K562 (cell line): ENCODE results near the gene SCAMP1. TPM values are rescaled to one million over a fixed set of nuclear protein-coding genes. Genes with fewer than 3 reads are reported as not detected.

Experiments
- ARID3B ChIP-seq: fragments of 250-450 bp; sonication (Bioruptor Pico); IDR thresholded peaks from 2 replicates; pipeline ENCODE4 v1.4.0; 2020; ENCODE audit warnings: borderline replicate concordance
- EWSR1 ChIP-seq: fragments of 450-650 bp; IDR thresholded peaks from 2 replicates; pipeline ENCODE4 v1.6.1; 2018; ENCODE audit warnings: borderline replicate concordance, mild to moderate bottlenecking, low read depth, moderate library complexity; ENCODE audit not compliant: partially characterized antibody
- FOXM1 ChIP-seq, 2 experiments: fragments of 450-650 bp in 1 of 2; sonication (generic) in 1 of 2; formaldehyde crosslinking in 1 of 2; IDR thresholded peaks; 2 replicates each; pipeline versions ENCODE4 v1.6.1 to v1.9.0; 2017 to 2022; ENCODE audit warnings: low read depth in 2 of 2, mild to moderate bottlenecking in 2 of 2, missing genetic modification reagents in 1 of 2, moderate library complexity in 1 of 2
- HOMEZ ChIP-seq: fragments of 250-450 bp; sonication (Bioruptor Pico); IDR thresholded peaks from 2 replicates; pipeline ENCODE4 v1.4.0; 2020; ENCODE audit warnings: mild to moderate bottlenecking, moderate library complexity
- MLLT1 ChIP-seq, 2 experiments: fragments of 450-650 bp; IDR thresholded peaks; 2 replicates each; pipeline ENCODE4 v1.6.1; 2016
- MTF1 ChIP-seq: fragments of 250-450 bp; sonication (Bioruptor Pico); IDR thresholded peaks from 2 replicates; pipeline ENCODE4 v1.9.0; 2021; ENCODE audit warnings: moderate library complexity, mild to moderate bottlenecking, inconsistent platforms, borderline replicate concordance
- VEZF1 ChIP-seq: fragments of 200-800 bp; sonication (Bioruptor generic); IDR thresholded peaks from 2 replicates; pipeline ENCODE4 v1.6.1; 2017; ENCODE audit warnings: missing genetic modification characterization, missing compliant biosample characterization
- polyA plus RNA-seq, 8 experiments: library from polyadenylated mRNA; depleted of rRNA in 4 of 8; stranded (reverse) in 5 of 8; unstranded in 3 of 8; fragments of >200 nt; fragmentation: Nextera tagmentation in 2 of 8; fragmentation: Illumina TruSeq in 1 of 8; extraction: Ambion mirVana in 2 of 8; extraction: Trizol in 1 of 8; gene quantifications; 2 replicates each; pipeline versions ENCODE4 v1.2.1 to v1.2.3, GENCODE V29; 2011 to 2014; ENCODE audit warnings: inconsistent platforms in 1 of 8, missing spikeins in 1 of 8
- total RNA-seq, 7 experiments: library from RNA; depleted of rRNA in 6 of 7; stranded (reverse); fragments of >200 nt in 6 of 7; fragmentation: Illumina TruSeq in 2 of 7; extraction: Trizol in 2 of 7; gene quantifications; 2 replicates each; pipeline versions ENCODE4 v1.2.1 to v1.2.3, GENCODE V29; 2011 to 2021; ENCODE audit warnings: low replicate concordance in 1 of 7
- TF ChIP-seq, protein P1 (sequence below): fragments of 150-350 bp; IDR thresholded peaks from 2 replicates; pipeline ENCODE4 v1.6.1; 2014; ENCODE audit warnings: low read depth, mild to moderate bottlenecking, low read length, borderline replicate concordance
- TF ChIP-seq, protein P2 (sequence below): fragments of 250-450 bp; sonication (Bioruptor Pico); IDR thresholded peaks from 2 replicates; pipeline ENCODE4 v1.5.0; 2022; ENCODE audit warnings: mild to moderate bottlenecking
- TF ChIP-seq, protein P3 (sequence below): fragments of 450-650 bp; IDR thresholded peaks from 2 replicates; pipeline ENCODE4 v1.6.1; 2016; ENCODE audit warnings: antibody characterized with exemption

SCAMP1 gene
- total and polyA plus RNA-seq, 9 of the 15 experiments (the other 6 are each of a cell fraction or from before 2014, with no cell fraction given): 5.4 to 23.9 (median 13.8) TPM

DNA sequence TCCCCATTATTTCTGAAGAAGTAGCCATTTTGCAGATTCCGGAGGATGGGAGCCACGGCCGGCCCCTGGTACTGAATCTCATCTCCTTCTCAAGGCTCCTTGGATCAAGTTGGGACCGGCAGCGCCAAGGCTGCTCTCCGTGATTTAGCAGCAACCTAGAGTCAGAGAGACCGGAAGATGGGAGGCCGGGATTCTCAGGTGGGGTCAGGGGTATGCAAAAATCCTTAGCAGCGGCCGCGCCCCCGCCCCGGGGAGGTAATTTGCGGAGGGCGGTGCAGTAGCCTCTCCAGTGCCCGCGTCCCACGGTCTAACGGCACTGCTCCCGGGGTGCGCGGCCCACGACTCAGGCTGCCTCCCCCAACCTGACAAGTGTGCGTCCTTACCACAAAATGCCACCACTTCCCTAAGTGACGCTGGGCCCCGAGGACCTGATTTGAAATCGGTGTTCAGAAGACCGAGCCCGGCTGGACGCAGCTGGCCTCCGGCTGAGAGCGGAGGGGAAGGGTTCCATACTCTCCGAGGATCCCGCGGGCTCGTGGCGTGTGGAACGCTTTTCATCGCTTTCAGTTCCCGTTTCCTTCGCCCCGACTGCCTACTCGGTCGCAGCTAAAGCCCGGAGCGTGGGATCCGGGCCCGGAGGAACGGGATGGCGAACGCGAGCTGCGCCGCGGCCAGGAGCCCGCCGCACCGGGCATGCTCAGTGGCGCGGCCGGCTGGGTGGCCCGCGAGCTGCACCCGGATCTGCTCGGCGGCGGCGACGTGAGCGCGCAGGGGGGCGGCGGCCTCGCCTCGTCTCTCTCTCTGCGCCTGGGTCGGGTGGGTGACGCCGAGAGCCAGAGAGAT, at the start of gene SCAMP1 (continued):
- TF ChIP-seq, protein P1, sequence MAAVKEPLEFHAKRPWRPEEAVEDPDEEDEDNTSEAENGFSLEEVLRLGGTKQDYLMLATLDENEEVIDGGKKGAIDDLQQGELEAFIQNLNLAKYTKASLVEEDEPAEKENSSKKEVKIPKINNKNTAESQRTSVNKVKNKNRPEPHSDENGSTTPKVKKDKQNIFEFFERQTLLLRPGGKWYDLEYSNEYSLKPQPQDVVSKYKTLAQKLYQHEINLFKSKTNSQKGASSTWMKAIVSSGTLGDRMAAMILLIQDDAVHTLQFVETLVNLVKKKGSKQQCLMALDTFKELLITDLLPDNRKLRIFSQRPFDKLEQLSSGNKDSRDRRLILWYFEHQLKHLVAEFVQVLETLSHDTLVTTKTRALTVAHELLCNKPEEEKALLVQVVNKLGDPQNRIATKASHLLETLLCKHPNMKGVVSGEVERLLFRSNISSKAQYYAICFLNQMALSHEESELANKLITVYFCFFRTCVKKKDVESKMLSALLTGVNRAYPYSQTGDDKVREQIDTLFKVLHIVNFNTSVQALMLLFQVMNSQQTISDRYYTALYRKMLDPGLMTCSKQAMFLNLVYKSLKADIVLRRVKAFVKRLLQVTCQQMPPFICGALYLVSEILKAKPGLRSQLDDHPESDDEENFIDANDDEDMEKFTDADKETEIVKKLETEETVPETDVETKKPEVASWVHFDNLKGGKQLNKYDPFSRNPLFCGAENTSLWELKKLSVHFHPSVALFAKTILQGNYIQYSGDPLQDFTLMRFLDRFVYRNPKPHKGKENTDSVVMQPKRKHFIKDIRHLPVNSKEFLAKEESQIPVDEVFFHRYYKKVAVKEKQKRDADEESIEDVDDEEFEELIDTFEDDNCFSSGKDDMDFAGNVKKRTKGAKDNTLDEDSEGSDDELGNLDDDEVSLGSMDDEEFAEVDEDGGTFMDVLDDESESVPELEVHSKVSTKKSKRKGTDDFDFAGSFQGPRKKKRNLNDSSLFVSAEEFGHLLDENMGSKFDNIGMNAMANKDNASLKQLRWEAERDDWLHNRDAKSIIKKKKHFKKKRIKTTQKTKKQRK: no peak
- no peak for TF ChIP-seq MTF1 (CRISPR knock-in tag)
- no peak; a peak in 1 of 4 replicates for TF ChIP-seq MLLT1 (IDR thresholded peaks at IDR 0.05)
- TF ChIP-seq, protein P2, sequence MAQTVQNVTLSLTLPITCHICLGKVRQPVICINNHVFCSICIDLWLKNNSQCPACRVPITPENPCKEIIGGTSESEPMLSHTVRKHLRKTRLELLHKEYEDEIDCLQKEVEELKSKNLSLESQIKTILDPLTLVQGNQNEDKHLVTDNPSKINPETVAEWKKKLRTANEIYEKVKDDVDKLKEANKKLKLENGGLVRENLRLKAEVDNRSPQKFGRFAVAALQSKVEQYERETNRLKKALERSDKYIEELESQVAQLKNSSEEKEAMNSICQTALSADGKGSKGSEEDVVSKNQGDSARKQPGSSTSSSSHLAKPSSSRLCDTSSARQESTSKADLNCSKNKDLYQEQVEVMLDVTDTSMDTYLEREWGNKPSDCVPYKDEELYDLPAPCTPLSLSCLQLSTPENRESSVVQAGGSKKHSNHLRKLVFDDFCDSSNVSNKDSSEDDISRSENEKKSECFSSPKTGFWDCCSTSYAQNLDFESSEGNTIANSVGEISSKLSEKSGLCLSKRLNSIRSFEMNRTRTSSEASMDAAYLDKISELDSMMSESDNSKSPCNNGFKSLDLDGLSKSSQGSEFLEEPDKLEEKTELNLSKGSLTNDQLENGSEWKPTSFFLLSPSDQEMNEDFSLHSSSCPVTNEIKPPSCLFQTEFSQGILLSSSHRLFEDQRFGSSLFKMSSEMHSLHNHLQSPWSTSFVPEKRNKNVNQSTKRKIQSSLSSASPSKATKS: no peak
- TF ChIP-seq FOXM1 (IDR thresholded peaks at IDR 0.05; ENCODE audit: low read depth): no peak
- TF ChIP-seq FOXM1 (CRISPR knock-in tag; IDR thresholded peaks at IDR 0.05; ENCODE audit: low read depth): no peak
- TF ChIP-seq, protein P3, sequence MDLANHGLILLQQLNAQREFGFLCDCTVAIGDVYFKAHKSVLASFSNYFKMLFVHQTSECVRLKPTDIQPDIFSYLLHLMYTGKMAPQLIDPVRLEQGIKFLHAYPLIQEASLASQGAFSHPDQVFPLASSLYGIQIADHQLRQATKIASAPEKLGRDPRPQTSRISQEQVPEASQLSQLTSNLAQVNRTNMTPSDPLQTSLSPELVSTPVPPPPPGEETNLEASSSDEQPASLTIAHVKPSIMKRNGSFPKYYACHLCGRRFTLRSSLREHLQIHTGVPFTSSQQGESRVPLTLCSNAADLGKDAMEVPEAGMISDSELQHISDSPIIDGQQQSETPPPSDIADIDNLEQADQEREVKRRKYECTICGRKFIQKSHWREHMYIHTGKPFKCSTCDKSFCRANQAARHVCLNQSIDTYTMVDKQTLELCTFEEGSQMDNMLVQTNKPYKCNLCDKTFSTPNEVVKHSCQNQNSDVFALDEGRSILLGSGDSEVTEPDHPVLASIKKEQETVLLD: no peak
- no peak for TF ChIP-seq HOMEZ (CRISPR knock-in tag)
- TF ChIP-seq VEZF1: peak; percentile 69
- TF ChIP-seq ARID3B (CRISPR knock-in tag): no peak
- TF ChIP-seq EWSR1: no peak
